GM12878 (cell line): ENCODE measurements around the gene TNFAIP1. TPM values are rescaled to one million over a fixed set of nuclear protein-coding genes. Genes with fewer than 3 reads are reported as not detected.
A peak's percentile ranks its signal among the peaks of the same experiment; 100 is the strongest.

Source experiments
- ATAC-seq: fragments of 200-7000 bp; cut with Tn5 transposase; 3 replicates; pipeline ENCODE4 v1.9.1; 2020; ENCODE audit warnings: mild to moderate bottlenecking, moderate library complexity
- Bru-seq: library from RNA; stranded (reverse); fragments of 400-500 nt; gene quantifications from one replicate; lab custom pipeline; 2021; lab: Mats Ljungman, UMichigan
- BruChase-seq, 2 experiments: library from RNA; stranded (reverse); fragments of 400-500 nt; gene quantifications; one replicate each; lab custom pipeline; 2021; lab: Mats Ljungman, UMichigan
- BruUV-seq: library from RNA; stranded (reverse); fragments of 400-500 nt; replicated peaks from 2 replicates; lab custom pipeline; 2021; lab: Mats Ljungman, UMichigan
- CTCF ChIA-PET: fragments of 300-600 bp; sonication (Branson Sonifier 250); formaldehyde crosslinking; extraction: SDS; loops from one replicate; lab custom pipeline; 2021; ENCODE audit warnings: inconsistent platforms; lab: Yijun Ruan, JAX
- POLR2A ChIA-PET: fragments of 350-600 bp; formaldehyde crosslinking; extraction: SDS; loops from one replicate; lab custom pipeline; 2021; ENCODE audit warnings: inconsistent platforms; lab: Charles Lee
- RAD21 ChIA-PET: fragments of 300-600 bp; sonication (Branson Sonifier 250); formaldehyde crosslinking; loops from one replicate; lab custom pipeline; 2023; ENCODE audit warnings: antibody characterized with exemption; ENCODE audit not compliant: unreplicated experiment; lab: Charles Lee
- SMC1A ChIA-PET: fragments of 300-600 bp; sonication (Branson Sonifier 250); formaldehyde crosslinking; loops from one replicate; lab custom pipeline; 2023; ENCODE audit not compliant: unreplicated experiment, uncharacterized antibody; lab: Charles Lee
- DNase-seq: peaks from one replicate; pipeline ENCODE4 v3.0.0-alpha.2; 2011; ENCODE audit warnings: low read depth, low spot score
- FAIRE-seq: peaks from 3 replicates; lab custom pipeline; 2011; peaks lifted over from hg19 to GRCh38; lab: Jason Lieb, UNC
- H2AFZ ChIP-seq: 2 replicates; pipeline ENCODE4 v1.6.0; 2011; ENCODE audit warnings: low read depth, low read length, control low read depth; ENCODE audit not compliant: control insufficient read depth
- H3K27ac ChIP-seq: 2 replicates; pipeline ENCODE4 v1.5.1; 2011; ENCODE audit warnings: control low read depth; ENCODE audit not compliant: control insufficient read depth, insufficient read depth
- H3K27me3 ChIP-seq, 2 experiments: replicated peaks in 1 of 2; 2 replicates each; pipeline versions ENCODE4 v1.6.0 to v1.6.1; 2011; ENCODE audit warnings: low read length in 1 of 2; ENCODE audit not compliant: control insufficient read depth in 2 of 2, insufficient read depth in 2 of 2
- H3K36me3 ChIP-seq, 2 experiments: 2 replicates each; pipeline ENCODE4 v1.5.1; 2011; ENCODE audit warnings: low read length in 1 of 2; ENCODE audit not compliant: control insufficient read depth in 2 of 2, insufficient read depth in 2 of 2
- H3K4me1 ChIP-seq: 2 replicates; pipeline ENCODE4 v1.6.1; 2011; ENCODE audit warnings: mild to moderate bottlenecking, low read length, moderate library complexity, mixed read lengths; ENCODE audit not compliant: control insufficient read depth, insufficient read depth
- H3K4me2 ChIP-seq: 2 replicates; pipeline ENCODE4 v1.6.0; 2011; ENCODE audit warnings: control low read depth; ENCODE audit not compliant: control insufficient read depth, insufficient read depth
- H3K4me3 ChIP-seq: fragments of 200-600 bp; sonication (generic); 2 replicates; pipeline ENCODE4 v1.5.1; 2016
- H3K79me2 ChIP-seq: 2 replicates; pipeline ENCODE4 v1.6.0; 2011; ENCODE audit warnings: low read length; ENCODE audit not compliant: control insufficient read depth, insufficient read depth
- H3K9ac ChIP-seq: 2 replicates; pipeline ENCODE4 v1.8.0; 2011; ENCODE audit warnings: low read length, control low read depth, mixed read lengths; ENCODE audit not compliant: control insufficient read depth, insufficient read depth
- H3K9me3 ChIP-seq: replicated peaks from 3 replicates; pipeline ENCODE4 v1.5.1; 2011; ENCODE audit warnings: mild to moderate bottlenecking, low read length; ENCODE audit not compliant: control insufficient read depth, insufficient read depth
- H4K20me1 ChIP-seq: 2 replicates; pipeline ENCODE4 v1.6.0; 2011; ENCODE audit not compliant: control insufficient read depth, insufficient read depth
- BMI1 ChIP-seq: fragments of 450-650 bp; IDR thresholded peaks from 2 replicates; pipeline ENCODE4 v1.6.1; 2016; ENCODE audit warnings: mild to moderate bottlenecking, moderate library complexity, borderline replicate concordance
- DPF2 ChIP-seq: fragments of 450-650 bp; IDR thresholded peaks from 2 replicates; pipeline ENCODE4 v1.6.1; 2017; ENCODE audit warnings: mild to moderate bottlenecking
- FOXK2 ChIP-seq: fragments of 450-650 bp; IDR thresholded peaks from 2 replicates; pipeline ENCODE4 v1.6.1; 2017; ENCODE audit warnings: mild to moderate bottlenecking, moderate library complexity
- IKZF1 ChIP-seq: fragments of 450-650 bp; conservative IDR thresholded peaks from 2 replicates; pipeline ENCODE4 v1.6.1; 2017; ENCODE audit warnings: antibody characterized with exemption, mild to moderate bottlenecking
- MEF2A ChIP-seq: IDR thresholded peaks from 2 replicates; pipeline ENCODE4 v1.6.1; 2011; ENCODE audit warnings: low read depth, mild to moderate bottlenecking, low read length, moderate library complexity; ENCODE audit not compliant: insufficient read depth
- MLLT1 ChIP-seq: fragments of 450-650 bp; IDR thresholded peaks from 2 replicates; pipeline ENCODE4 v1.6.1; 2016; ENCODE audit warnings: mild to moderate bottlenecking
- PKNOX1 ChIP-seq: fragments of 450-650 bp; IDR thresholded peaks from 2 replicates; pipeline ENCODE4 v1.6.1; 2016; ENCODE audit warnings: mild to moderate bottlenecking
- RAD21 ChIP-seq: IDR thresholded peaks from 2 replicates; pipeline ENCODE4 v1.6.1; 2011; ENCODE audit warnings: mild to moderate bottlenecking, low read depth, low read length, moderate library complexity; ENCODE audit not compliant: insufficient read depth
- RBBP5 ChIP-seq: fragments of 200-600 bp; sonication (generic); conservative IDR thresholded peaks from 2 replicates; pipeline ENCODE4 v1.6.1; 2016
- RELA ChIP-seq: fragments of 450-650 bp; IDR thresholded peaks from 2 replicates; pipeline ENCODE4 v1.8.0; 2014; ENCODE audit warnings: borderline replicate concordance; ENCODE audit not compliant: partially characterized antibody
- RELB ChIP-seq: fragments of 450-650 bp; IDR thresholded peaks from 2 replicates; pipeline ENCODE4 v1.6.1; 2017; ENCODE audit warnings: low read depth, mild to moderate bottlenecking, moderate library complexity
- RUNX3 ChIP-seq: IDR thresholded peaks from 2 replicates; pipeline ENCODE4 v1.6.1; 2012; ENCODE audit warnings: low read length, inconsistent platforms
- SPI1 ChIP-seq: IDR thresholded peaks from 2 replicates; pipeline ENCODE4 v1.6.1; 2011; ENCODE audit warnings: low read depth, mild to moderate bottlenecking, low read length, moderate library complexity, borderline replicate concordance; ENCODE audit not compliant: insufficient read depth
- WGBS: methylation state at CpG from one replicate; pipeline ENCODE4 v1.1.6; 2016; ENCODE audit warnings: low lambda C conversion rate; ENCODE audit not compliant: insufficient replicate concordance, insufficient coverage; ENCODE audit errors: missing lambda C conversion rate; 5-methylcytosine and 5-hydroxymethylcytosine counted together
- in situ Hi-C: fragments of 300-500 bp; cut with MboI; formaldehyde crosslinking; loops from 9 replicates; pipeline ENCODE4 v1.14.3; 2018; ENCODE audit warnings: mixed read lengths
- intact Hi-C: fragments of 100-400 bp; cut with micrococcal nuclease; formaldehyde crosslinking; loops from one replicate; pipeline ENCODE4 v1.14.2; 2022; ENCODE audit not compliant: unreplicated experiment
- long read RNA-seq, 2 experiments: library from polyadenylated mRNA; unstranded; transcript quantifications; one replicate each; pipeline ENCODE4 v2.0.0, GENCODE V29; 2019 to 2020
- polyA minus RNA-seq, 3 experiments: library from RNA; depleted of rRNA, polyadenylated mRNA; stranded (reverse); fragments of >200 nt; gene quantifications; 2 replicates each; pipeline ENCODE4 v1.2.3, GENCODE V29; 2011
- polyA plus RNA-seq, 11 experiments: library from polyadenylated mRNA; depleted of rRNA in 4 of 11; unstranded in 6 of 11; stranded (reverse) in 5 of 11; fragments of >200 nt; fragmentation: Nextera tagmentation in 4 of 11; fragmentation: Illumina TruSeq in 1 of 11; extraction: Ambion mirVana in 4 of 11; extraction: Trizol in 1 of 11; gene quantifications; 1 replicate in 1 of 11; 2 replicates in 10 of 11; pipeline versions ENCODE4 v1.2.1 to v1.2.3, GENCODE V29; 2011 to 2016; ENCODE audit warnings: inconsistent platforms in 2 of 11, missing spikeins in 2 of 11, low read depth in 1 of 11
- total RNA-seq, 4 experiments: library from RNA; depleted of rRNA in 3 of 4; stranded (reverse); fragments of >200 nt in 3 of 4; fragmentation: Illumina TruSeq in 1 of 4; extraction: Trizol in 1 of 4; gene quantifications; 2 replicates each; pipeline versions ENCODE4 v1.2.1 to v1.2.3, GENCODE V29; 2013 to 2021

The TNFAIP1 gene
- total RNA-seq (2013; cell fraction: nucleolus; rRNA removed) = 16.3 and 16.9 TPM in 2 replicates
- total RNA-seq (2014; rRNA removed) = 11.5 and 13.0 TPM in 2 replicates
- total RNA-seq (2014; rRNA removed; fragmentation: Illumina TruSeq; extraction: Trizol) = 7.0 and 7.9 TPM in 2 replicates
- total RNA-seq (2021) = 14.1 and 15.7 TPM in 2 replicates
- polyA plus RNA-seq (2011; ENCODE audit: low read depth) = 4.5 TPM
- 9.6 and 15.9 TPM in 2 replicates for polyA plus RNA-seq (2011; rRNA removed)
- polyA plus RNA-seq (2011; cell fraction: cytosol; rRNA removed) = 14.8 and 15.9 TPM in 2 replicates
- 27.1 and 37.6 TPM in 2 replicates for polyA plus RNA-seq (2011; cell fraction: nucleus; rRNA removed)
- polyA plus RNA-seq (2012) = 6.0 and 9.7 TPM in 2 replicates
- polyA plus RNA-seq (2014; fragmentation: Illumina TruSeq; extraction: Trizol) = 9.9 and 10.0 TPM in 2 replicates
- polyA plus RNA-seq (2014; fragmentation: Nextera tagmentation; extraction: Ambion mirVana) = 1 to 10 TPM; 1.8 to 3.9 TPM
- 10.3 and 11.2 TPM in 2 replicates for polyA plus RNA-seq (2014; rRNA removed)
- 10 to 100 TPM; 14.9 to 16.9 TPM for polyA plus RNA-seq (2016; fragmentation: Nextera tagmentation; extraction: Ambion mirVana)
- polyA minus RNA-seq (2011; rRNA and poly(A)+ RNA removed) = 15.1 TPM in 2 replicates
- 20.6 and 26.4 TPM in 2 replicates for polyA minus RNA-seq (2011; cell fraction: cytosol; rRNA and poly(A)+ RNA removed)
- polyA minus RNA-seq (2011; cell fraction: nucleus; rRNA and poly(A)+ RNA removed) = 11.0 and 13.4 TPM in 2 replicates
- percentile 71 among the genes with signal in this experiment for Bru-seq, nascent RNA
- percentile 60 among the genes with signal in this experiment for BruChase-seq, experiment 1, labeled RNA remaining after a 6-hour chase
- percentile 72 among the genes with signal in this experiment for BruChase-seq, experiment 2, labeled RNA remaining after a 2-hour chase
- long read RNA-seq, experiment 1, transcript TNFAIP1-201 (7 exons, 3,627 nt) = major isoform, 5 of 6 reads
- long read RNA-seq, experiment 1, partial matches to known transcripts = 0 of 6 reads
- long read RNA-seq, experiment 1, other reads (novel, unspliced or antisense) = 0 of 6 reads
- long read RNA-seq, experiment 2, partial matches to known transcripts = 1 of 12 reads
- long read RNA-seq, experiment 2, other reads (novel, unspliced or antisense) = 7 of 12 reads

DNA sequence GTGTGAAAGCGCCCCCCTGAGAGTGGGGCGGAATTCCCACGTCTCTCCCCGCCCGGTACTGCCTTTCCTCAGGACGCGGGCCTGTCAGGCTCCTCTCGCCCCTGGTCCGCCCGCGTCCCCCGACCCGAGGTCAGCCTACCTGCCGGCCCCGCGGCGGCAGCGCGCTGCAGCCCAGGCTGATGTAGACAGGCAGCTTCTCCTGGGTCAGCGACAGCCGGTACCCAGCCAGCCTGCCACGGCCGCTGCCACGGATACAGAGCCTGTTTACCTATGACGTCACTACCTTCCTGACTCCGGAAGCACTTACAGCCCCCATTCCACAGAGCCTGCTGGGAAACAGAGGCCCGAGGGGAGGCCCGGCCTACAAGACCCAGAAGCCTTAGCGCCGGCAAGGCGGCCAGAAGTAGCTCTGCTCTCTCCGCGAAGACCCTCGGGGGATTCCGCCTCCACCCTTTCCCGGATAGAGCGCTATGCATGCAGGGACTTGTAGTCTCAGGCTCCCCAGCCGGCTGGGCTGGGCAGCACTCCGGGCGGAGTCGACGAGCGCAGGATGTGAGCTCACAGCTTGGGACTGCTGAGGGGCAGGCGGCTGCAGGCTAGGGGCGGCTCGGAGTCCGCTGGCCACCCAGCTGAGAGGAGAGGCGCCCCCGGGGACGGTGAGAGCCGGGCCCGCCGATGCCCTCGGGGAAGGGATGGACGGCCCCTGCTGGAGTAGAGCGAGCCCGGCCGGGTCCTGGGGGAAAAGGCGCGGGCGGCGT is at the start of gene TNFAIP1, which contains the start of gene IFT20:
Gene TNFAIP1, plus strand, starts transcription at position 561 of the 758 bp plus-strand sequence. CDS start 3,761 bp downstream, outside the sequence.
Gene IFT20, minus strand, starts transcription at position 272 of the 758 bp plus-strand sequence. CDS start 3,487 bp downstream, outside the sequence.
- intact Hi-C loops = loop anchor here (1.0 kb wide), 2 partner anchors 16 to 22 kb away; partner anchors contain the start of genes POLDIP2 and TMEM97
- peak within 1 kb of the TSS; percentile 36 for H3K27ac ChIP-seq
- SMC1A ChIA-PET = interaction anchor here (0.8 to 3.6 kb wide), 13 partner anchors 9 to 276 kb away, joined by 3 to 27 read pairs (median 4); partner anchors contain the start of gene POLDIP2
- DNase-seq (peak; percentile 98), FAIRE-seq (peak; percentile 92), ATAC-seq (peak; percentile 98)
- H3K9me3 ChIP-seq = no peaks in the 10 kb centered on the region
- H3K79me2 ChIP-seq = peaks cover 19% of the 10 kb centered on the region
- no peaks in the 10 kb centered on the region for H3K27me3 ChIP-seq
- peak within 1 kb of the TSS; percentile 64 for H3K9ac ChIP-seq
- H2AFZ ChIP-seq = peak within 1 kb of the TSS; percentile 85
- peak within 1 kb of the TSS; percentile 88 for H3K4me2 ChIP-seq
- CTCF ChIA-PET = interaction anchor here (0.6 to 3.6 kb wide), 17 partner anchors 9 to 681 kb away, joined by 3 to 29 read pairs (median 5); partner anchors contain the start of genes POLDIP2 and TMEM97
- peaks cover 0 to 7% of the 10 kb centered on the region in 2 experiments; a peak in 3 of 4 replicates for H3K36me3 ChIP-seq
- in situ Hi-C loops = loop anchor here (10.0 kb wide), 1 partner anchor 619 kb away; the partner anchor contains the start of gene PHF12
- POLR2A ChIA-PET = interaction anchor here (0.5 to 2.4 kb wide), 15 partner anchors 13 to 852 kb away, joined by 3 to 26 read pairs (median 3); partner anchors contain the start of genes PIGS, POLDIP2 and TMEM97
- RAD21 ChIA-PET = interaction anchor here (0.8 to 3.9 kb wide), 16 partner anchors 10 to 575 kb away, joined by 3 to 31 read pairs (median 5); partner anchors contain the start of genes POLDIP2 and TMEM97
- H4K20me1 ChIP-seq = no peaks in the 10 kb centered on the region; the same call in 1 of the 2 replicates
- H3K4me3 ChIP-seq = peak within 1 kb of the TSS; percentile 88
- peaks cover 3% of the 10 kb centered on the region for H3K4me1 ChIP-seq
- WGBS = 1% methylated on average over 62 of the region's 62 CpGs
- BruUV-seq = no TSS peak
- TF ChIP-seq PKNOX1 = peak; percentile 79
- TF ChIP-seq RELB = 0 out of 2 replicates have a peak, but pooled peaks have one; percentile 41
- TF ChIP-seq MLLT1 = 0 out of 2 replicates have a peak, but pooled peaks have one; percentile 48
- no peak; the same call in 1 of the 2 replicates for TF ChIP-seq DPF2
- TF ChIP-seq SPI1 = no peak
- peak; percentile 32; the same call in 1 of the 2 replicates for TF ChIP-seq RUNX3
- TF ChIP-seq MEF2A = no peak
- TF ChIP-seq RAD21 = no peak
- TF ChIP-seq RBBP5 = no peak
- TF ChIP-seq BMI1 = peak; percentile 32; the same call in 1 of the 2 replicates
- peak; percentile 100 for TF ChIP-seq IKZF1
- TF ChIP-seq RELA = peak; percentile 94
- TF ChIP-seq FOXK2 = peak; percentile 95
